Thymus (tissue), 11 donors: ENCODE data around the gene RNU6-8. TPM values are rescaled to one million over a fixed set of nuclear protein-coding genes. Genes with fewer than 3 reads are reported as not detected.

ENCODE experiments used
- DNase-seq, 9 donors: peaks; one replicate each; pipeline ENCODE4 v3.0.0-alpha.2; 2013; ENCODE audit warnings: low spot score in 9 of 9, low read depth in 6 of 9, missing footprints in 1 of 9
- H3K27ac ChIP-seq, 2 donors: one replicate each; pipeline ENCODE4 v1.5.1; 2013; ENCODE audit warnings: control low read depth in 1 of 2, low read depth in 1 of 2, low read length in 1 of 2, mild to moderate bottlenecking in 1 of 2, moderate library complexity in 1 of 2
- H3K27me3 ChIP-seq, 2 donors: one replicate each; pipeline ENCODE4 v1.5.1; 2013; ENCODE audit warnings: low read length in 1 of 2; ENCODE audit not compliant: control insufficient read depth in 2 of 2, insufficient read depth in 1 of 2
- H3K36me3 ChIP-seq, 2 donors: one replicate each; pipeline ENCODE4 v1.5.1; 2013; ENCODE audit warnings: low read length in 1 of 2, mild to moderate bottlenecking in 1 of 2, moderate library complexity in 1 of 2; ENCODE audit not compliant: control insufficient read depth in 2 of 2, insufficient read depth in 2 of 2
- H3K4me1 ChIP-seq, 2 donors: one replicate each; pipeline ENCODE4 v1.5.1; 2013; ENCODE audit warnings: low read length in 2 of 2; ENCODE audit not compliant: control insufficient read depth in 2 of 2, insufficient read depth in 2 of 2
- H3K4me3 ChIP-seq, 2 donors: one replicate each; pipeline ENCODE4 v1.5.1; 2013; ENCODE audit warnings: low read length in 2 of 2, control low read depth in 1 of 2, mild to moderate bottlenecking in 1 of 2
- H3K9me3 ChIP-seq, 2 donors: one replicate each; pipeline ENCODE4 v1.5.1; 2013; ENCODE audit warnings: low read length in 1 of 2, mild to moderate bottlenecking in 1 of 2; ENCODE audit not compliant: control insufficient read depth in 2 of 2, insufficient read depth in 1 of 2
- WGBS: extraction: QIAGEN DNeasy Blood & Tissue Kit; methylation state at CpG from one replicate; pipeline ENCODE4 v1.1.7; 2013; 5-methylcytosine and 5-hydroxymethylcytosine counted together
- polyA plus RNA-seq: library from polyadenylated mRNA; stranded (reverse); fragments of 200-250 nt; gene quantifications from one replicate; pipeline ENCODE4 v1.2.3, GENCODE V29; 2013
- total RNA-seq: library from RNA; stranded (reverse); fragments of 120-200 nt; gene quantifications from one replicate; pipeline ENCODE4 v1.2.4, GENCODE V29; 2013
- donor health status: healthy.

Gene RNU6-8
- total and polyA plus RNA-seq, 2 donors: not detected

- Histone ChIP-seq H3K4me3 (peak overlapping the region; percentile 65 to 78), H3K36me3 (no peaks in the 10 kb centered on the region), H3K27me3 (peaks cover 0 to 2% of the 10 kb centered on the region in 2 donors), H3K27ac (peak overlapping the region in 1 of 2 donors; percentile 89), H3K4me1 (peaks cover 8 to 10% of the 10 kb centered on the region in 2 donors), H3K9me3 (no peaks in the 10 kb centered on the region)
- 4% methylated on average over 14 of the region's 14 CpGs for WGBS
- DNase-seq: peak in 3 of 9 donors; percentile 11 to 24 (median 13)
These were observed 2.5 kb downstream of the RNU6-8 start for GRCh38 chr14:32200368-32201192.

GRCh38 chr14:32197919-32198318 lies 5.2 kb downstream of the RNU6-8 start:
- 92% methylated on average over 1 of the region's 1 CpG for WGBS
- Histone ChIP-seq H3K4me3 (no peak overlapping the region), H3K36me3 (no peaks in the 10 kb centered on the region), H3K27me3 (peaks cover 0 to 2% of the 10 kb centered on the region in 2 donors), H3K27ac (no peak overlapping the region), H3K9me3 (no peaks in the 10 kb centered on the region), H3K4me1 (peaks cover 5 to 6% of the 10 kb centered on the region in 2 donors)
- DNase-seq: no peak

- Histone ChIP-seq H3K27ac (no peak overlapping the region), H3K4me1 (no peaks in the 10 kb centered on the region), H3K9me3 (no peaks in the 10 kb centered on the region), H3K27me3 (peaks cover 0 to 2% of the 10 kb centered on the region in 2 donors), H3K4me3 (no peak overlapping the region), H3K36me3 (no peaks in the 10 kb centered on the region)
- DNase-seq: no peak
- WGBS: 22% methylated on average over 1 of the region's 1 CpG
These were observed 7.4 kb downstream of the RNU6-8 start for GRCh38 chr14:32195636-32196035.

GRCh38 chr14:32193532-32193931 lies 9.5 kb downstream of the RNU6-8 start:
- Histone ChIP-seq H3K4me1 (no peaks in the 10 kb centered on the region), H3K4me3 (no peak overlapping the region), H3K27ac (no peak overlapping the region), H3K9me3 (no peaks in the 10 kb centered on the region), H3K27me3 (no peaks in the 10 kb centered on the region), H3K36me3 (no peaks in the 10 kb centered on the region)
- WGBS: 94% methylated on average over 2 of the region's 2 CpGs
- no peak for DNase-seq

GRCh38 chr14:32192712-32193373 lies 10.2 kb downstream of the RNU6-8 start:
- Histone ChIP-seq H3K9me3 (no peaks in the 10 kb centered on the region), H3K36me3 (no peaks in the 10 kb centered on the region), H3K4me1 (no peaks in the 10 kb centered on the region), H3K4me3 (no peak overlapping the region), H3K27me3 (no peaks in the 10 kb centered on the region), H3K27ac (no peak overlapping the region)
- DNase-seq: no peak
- WGBS: 97% methylated on average over 2 of the region's 2 CpGs

GRCh38 chr14:32190673-32191072 lies 12.4 kb downstream of the RNU6-8 start:
- Histone ChIP-seq H3K27ac (no peak overlapping the region), H3K9me3 (no peaks in the 10 kb centered on the region), H3K27me3 (no peaks in the 10 kb centered on the region), H3K4me3 (no peak overlapping the region), H3K4me1 (no peaks in the 10 kb centered on the region), H3K36me3 (no peaks in the 10 kb centered on the region)
- no peak for DNase-seq
- 82% methylated on average over 3 of the region's 3 CpGs for WGBS

GRCh38 chr14:32189811-32190210 lies 13.3 kb downstream of the RNU6-8 start:
- Histone ChIP-seq H3K4me3 (no peak overlapping the region), H3K27ac (no peak overlapping the region), H3K27me3 (no peaks in the 10 kb centered on the region), H3K4me1 (no peaks in the 10 kb centered on the region), H3K9me3 (no peaks in the 10 kb centered on the region), H3K36me3 (no peaks in the 10 kb centered on the region)
- no peak for DNase-seq
- WGBS: 17% methylated on average over 1 of the region's 1 CpG

GRCh38 chr14:32186248-32186647 lies 16.8 kb downstream of the RNU6-8 start:
- no peak for DNase-seq
- no peak overlapping the region for H3K4me3 ChIP-seq
- H3K4me1 ChIP-seq: no peaks in the 10 kb centered on the region
- no peaks in the 10 kb centered on the region for H3K27me3 ChIP-seq
- H3K9me3 ChIP-seq: no peaks in the 10 kb centered on the region
- no peak overlapping the region for H3K27ac ChIP-seq
- no peaks in the 10 kb centered on the region for H3K36me3 ChIP-seq

- Histone ChIP-seq H3K9me3 (no peaks in the 10 kb centered on the region), H3K4me1 (no peaks in the 10 kb centered on the region), H3K27ac (no peak overlapping the region), H3K36me3 (no peaks in the 10 kb centered on the region), H3K27me3 (no peaks in the 10 kb centered on the region), H3K4me3 (no peak overlapping the region)
- DNase-seq: no peak
- 100% methylated on average over 1 of the region's 1 CpG for WGBS
These were observed 18.0 kb downstream of the RNU6-8 start for GRCh38 chr14:32185097-32185496.
